Measurements from ENCODE around the gene VAC14.
"Not testable (repeated sequence)": the region's sequence is repeated elsewhere in the genome, so short reads cannot be mapped to it uniquely, and the experiment has no call there.

The VAC14 gene

GRCh38 chr16:70674221-70675014, 126.5 kb downstream of the VAC14 start:
- Histone ChIP-seq H3K4me3 (no peak overlapping the region), H3K9me3 (ENCODE audit: low read depth, low read length) (no peaks in the 10 kb centered on the region), H3K9ac (ENCODE audit: insufficient read length) (no peak overlapping the region), H3K27ac (no peak overlapping the region), H3K36me3 (ENCODE audit: insufficient read depth, low read length) (peaks cover 24% of the 10 kb centered on the region)
- TF ChIP-seq FOXP2 (optimal IDR thresholded peaks at IDR 0.05; ENCODE audit: control extremely low read depth, extremely low read length, insufficient read depth) (no peak), EZH2 (IDR thresholded peaks at IDR 0.05) (no peak), POLR2AphosphoS5 (IDR thresholded peaks at IDR 0.05; ENCODE audit: borderline replicate concordance, low read depth, low read length) (no peak)
- DNase-seq (ENCODE audit: low read depth, low spot score) = no peak

- H3K4me3 ChIP-seq; DNase-seq (ENCODE audit: low read depth, low spot score); H3K27ac ChIP-seq; H3K9ac ChIP-seq (ENCODE audit: insufficient read length); H3K9me3 ChIP-seq (ENCODE audit: low read depth, low read length): not testable (repeated sequence)
- H3K36me3 ChIP-seq (ENCODE audit: insufficient read depth, low read length) = peaks cover 38% of the 10 kb centered on the region
Observed at GRCh38 chr16:70670938-70671337, 130.0 kb downstream of the VAC14 start.

- TF ChIP-seq EZH2 (IDR thresholded peaks at IDR 0.05) = no peak
- TF ChIP-seq FOXP2 (optimal IDR thresholded peaks at IDR 0.05; ENCODE audit: control extremely low read depth, extremely low read length, insufficient read depth) = no peak
- no peak for TF ChIP-seq POLR2AphosphoS5 (IDR thresholded peaks at IDR 0.05; ENCODE audit: borderline replicate concordance, low read depth, low read length)
- DNase-seq (ENCODE audit: low read depth, low spot score) = no peak
- Histone ChIP-seq H3K27ac (no peak overlapping the region), H3K9ac (ENCODE audit: insufficient read length) (no peak overlapping the region), H3K9me3 (ENCODE audit: low read depth, low read length) (no peaks in the 10 kb centered on the region), H3K4me3 (no peak overlapping the region), H3K36me3 (ENCODE audit: insufficient read depth, low read length) (peaks cover 35% of the 10 kb centered on the region)
Observed at GRCh38 chr16:70670175-70670574, 130.8 kb downstream of the VAC14 start.

GRCh38 chr16:70665806-70666735, 134.9 kb downstream of the VAC14 start:
- peaks cover 30% of the 10 kb centered on the region for H3K36me3 ChIP-seq (ENCODE audit: insufficient read depth, low read length)
- no peaks in the 10 kb centered on the region for H3K9me3 ChIP-seq (ENCODE audit: low read depth, low read length)
- TF ChIP-seq EZH2 (IDR thresholded peaks at IDR 0.05) (no peak), POLR2AphosphoS5 (IDR thresholded peaks at IDR 0.05; ENCODE audit: borderline replicate concordance, low read depth, low read length) (no peak), FOXP2 (optimal IDR thresholded peaks at IDR 0.05; ENCODE audit: control extremely low read depth, extremely low read length, insufficient read depth) (no peak)
- H3K4me3 ChIP-seq = no peak overlapping the region
- no peak for DNase-seq (ENCODE audit: low read depth, low spot score)
- no peak overlapping the region for H3K9ac ChIP-seq (ENCODE audit: insufficient read length)
- H3K27ac ChIP-seq = no peak overlapping the region

- no peak overlapping the region for H3K9ac ChIP-seq (ENCODE audit: insufficient read length)
- DNase-seq (ENCODE audit: low read depth, low spot score) = no peak
- H3K36me3 ChIP-seq (ENCODE audit: insufficient read depth, low read length) = peaks cover 22% of the 10 kb centered on the region
- H3K9me3 ChIP-seq (ENCODE audit: low read depth, low read length) = no peaks in the 10 kb centered on the region
- H3K4me3 ChIP-seq = no peak overlapping the region
- no peak for TF ChIP-seq EZH2 (IDR thresholded peaks at IDR 0.05)
- no peak for TF ChIP-seq POLR2AphosphoS5 (IDR thresholded peaks at IDR 0.05; ENCODE audit: borderline replicate concordance, low read depth, low read length)
- TF ChIP-seq FOXP2 (optimal IDR thresholded peaks at IDR 0.05; ENCODE audit: control extremely low read depth, extremely low read length, insufficient read depth) = no peak
- H3K27ac ChIP-seq = no peak overlapping the region
Observed at GRCh38 chr16:70665113-70665694, 135.8 kb downstream of the VAC14 start.

- Histone ChIP-seq H3K9ac (ENCODE audit: insufficient read length) (no peak overlapping the region), H3K27ac (no peak overlapping the region), H3K36me3 (ENCODE audit: insufficient read depth, low read length) (peaks cover 16% of the 10 kb centered on the region; the same call in 1 of the 2 replicates), H3K9me3 (ENCODE audit: low read depth, low read length) (no peaks in the 10 kb centered on the region), H3K4me3 (no peak overlapping the region)
- TF ChIP-seq EZH2 (IDR thresholded peaks at IDR 0.05) = no peak
- TF ChIP-seq POLR2AphosphoS5 (IDR thresholded peaks at IDR 0.05; ENCODE audit: borderline replicate concordance, low read depth, low read length) = no peak
- TF ChIP-seq FOXP2 (optimal IDR thresholded peaks at IDR 0.05; ENCODE audit: control extremely low read depth, extremely low read length, insufficient read depth) = no peak
- no peak for DNase-seq (ENCODE audit: low read depth, low spot score)
Observed at GRCh38 chr16:70664325-70665112, 136.4 kb downstream of the VAC14 start.

GRCh38 chr16:70663524-70664324, 137.2 kb downstream of the VAC14 start:
- Histone ChIP-seq H3K36me3 (ENCODE audit: insufficient read depth, low read length) (peaks cover 8% of the 10 kb centered on the region; the same call in 1 of the 2 replicates), H3K9ac (ENCODE audit: insufficient read length) (no peak overlapping the region), H3K4me3 (no peak overlapping the region), H3K9me3 (ENCODE audit: low read depth, low read length) (no peaks in the 10 kb centered on the region), H3K27ac (no peak overlapping the region)
- no peak for TF ChIP-seq FOXP2 (optimal IDR thresholded peaks at IDR 0.05; ENCODE audit: control extremely low read depth, extremely low read length, insufficient read depth)
- TF ChIP-seq POLR2AphosphoS5 (IDR thresholded peaks at IDR 0.05; ENCODE audit: borderline replicate concordance, low read depth, low read length) = no peak
- no peak for TF ChIP-seq EZH2 (IDR thresholded peaks at IDR 0.05)
- DNase-seq (ENCODE audit: low read depth, low spot score) = no peak
